Adrenal gland (tissue), 12 donors: ENCODE results near the gene RBM47. TPM values are rescaled to one million over a fixed set of nuclear protein-coding genes. Genes with fewer than 3 reads are reported as not detected.

Experiments
- DNase-seq, 7 donors: peaks; one replicate each; pipeline ENCODE4 v3.0.0-alpha.2; 2019 to 2020
- H3K27ac ChIP-seq, 5 donors: fragments of 200-600 bp; sonication (generic) in 4 of 5; 1 replicate in 3 of 5; 2 replicates in 2 of 5; pipeline versions ENCODE4 v1.5.1 to v1.8.0; 2016 to 2020; ENCODE audit warnings: mild to moderate bottlenecking in 1 of 5
- H3K27me3 ChIP-seq: fragments of 200-600 bp; 2 replicates; pipeline ENCODE4 v1.8.0; 2021
- H3K36me3 ChIP-seq, 2 donors: fragments of 200-600 bp; replicated peaks in 1 of 2; 1 replicate in 1 of 2; 2 replicates in 1 of 2; pipeline versions ENCODE4 v1.5.1 to v1.8.0; 2018 to 2022
- H3K4me1 ChIP-seq, 2 donors: fragments of 200-600 bp; replicated peaks in 1 of 2; 1 replicate in 1 of 2; 2 replicates in 1 of 2; pipeline versions ENCODE4 v1.5.1 to v1.8.0; 2018 to 2021
- H3K4me3 ChIP-seq, 4 donors: fragments of 200-600 bp; sonication (generic) in 3 of 4; one replicate each; pipeline ENCODE4 v1.5.1; 2016 to 2018
- H3K9me3 ChIP-seq, 3 donors: fragments of 200-600 bp; sonication (generic) in 1 of 3; replicated peaks in 1 of 3; 1 replicate in 2 of 3; 2 replicates in 1 of 3; pipeline versions ENCODE4 v1.5.1 to v1.8.0; 2016 to 2021
- POLR2A ChIP-seq, 2 donors: fragments of 450-650 bp; IDR thresholded peaks; one replicate each; pipeline ENCODE4 v1.6.1; 2017; ENCODE audit warnings: antibody characterized with exemption in 2 of 2, mild to moderate bottlenecking in 2 of 2, moderate library complexity in 1 of 2
- WGBS, 4 donors: extraction: QIAGEN DNeasy Blood & Tissue Kit in 2 of 4; methylation state at CpG; one replicate each; pipeline versions ENCODE4 v1.1.5 to v1.1.7; 2013 to 2017; 5-methylcytosine and 5-hydroxymethylcytosine counted together
- intact Hi-C, 2 donors: fragments of 100-400 bp; cut with DNase I; formaldehyde crosslinking; loops; one replicate each; pipeline versions ENCODE4 v1.14.1 to v1.15.0; 2022 to 2023
- polyA plus RNA-seq, 3 donors: library from polyadenylated mRNA; stranded (reverse); fragments of 200-250 nt in 2 of 3; fragments of 350-450 nt in 1 of 3; fragmentation: Illumina TruSeq in 1 of 3; extraction: RNeasy Lipid Tissue Mini Kit (QIAGEN cat#74804) in 1 of 3; gene quantifications; one replicate each; pipeline ENCODE4 v1.2.3, GENCODE V29; 2013 to 2014
- total RNA-seq, 9 donors: library from RNA; depleted of rRNA in 4 of 9; stranded (reverse); fragments of >200 nt in 4 of 9; fragments of 120-200 nt in 1 of 9; fragmentation: NEBNext Ultra II Directional in 1 of 9; extraction: Animal tissue kit (Norgen Biotek cat#: 25700) in 1 of 9; gene quantifications; one replicate each; pipeline versions ENCODE4 v1.1.0 to v1.2.4, GENCODE V29; 2013 to 2023
- TF ChIP-seq, protein P1 (sequence below), 6 experiments: fragments of 450-650 bp in 4 of 6; fragments of 200-600 bp in 2 of 6; sonication (generic) in 1 of 6; IDR thresholded peaks; 1 replicate in 5 of 6; 2 replicates in 1 of 6; pipeline versions ENCODE4 v1.5.1 to v1.8.0; 2016 to 2021; ENCODE audit warnings: antibody characterized with exemption in 6 of 6, mild to moderate bottlenecking in 2 of 6, moderate library complexity in 1 of 6
- donor health status: healthy with polysubstance abuse.
- donor health status: Bipolar disorder and iron deficiency.
- donor health status: DM: yes; HTN: yes; CAD: no.
- donor health status: DM: no; HTN: no; CAD: no.
- donor health status: DM: no; HTN: no; CAD: no.
- donor health status: DM: yes; HTN: yes; CAD: no.

The RBM47 gene
- total and polyA plus RNA-seq, 12 donors = 25.7 to 370 (median 155) TPM

DNA sequence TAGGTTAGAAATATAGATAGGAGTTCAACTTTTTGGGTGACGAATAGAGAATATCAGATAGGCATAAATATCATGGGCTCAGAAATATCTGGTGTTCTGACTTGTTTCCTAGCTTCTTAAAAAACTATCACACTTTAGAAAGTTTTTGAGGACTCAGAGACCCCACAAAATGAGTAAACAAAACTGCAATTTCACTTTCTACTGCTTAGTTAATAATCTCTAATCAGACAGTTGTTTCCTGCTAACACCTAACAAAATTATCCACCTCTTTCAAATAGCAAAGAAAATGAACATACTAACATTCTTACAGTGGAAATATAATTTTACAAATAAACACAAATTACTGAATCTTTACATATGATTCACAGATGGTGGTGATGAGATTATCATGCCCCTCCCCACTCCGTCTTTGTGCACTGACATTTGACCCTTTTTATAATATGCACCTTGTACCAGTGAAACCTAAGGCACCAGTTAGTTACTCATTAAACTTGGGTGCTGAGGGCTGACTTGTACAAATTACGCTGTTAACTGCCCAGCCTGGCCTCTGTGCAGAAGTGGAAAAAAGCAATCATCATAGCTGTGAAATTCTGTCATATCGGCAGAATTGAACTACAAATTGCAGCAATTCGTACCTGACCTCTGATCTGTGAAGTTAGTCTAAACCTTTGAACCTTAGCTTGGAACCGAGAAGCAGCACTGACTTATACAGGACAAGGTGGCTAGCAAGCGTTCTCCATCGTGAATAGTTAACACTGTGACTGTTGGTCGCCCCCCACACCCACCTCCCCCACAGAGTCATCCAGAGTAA, 155.9 kb downstream of the RBM47 start:
- WGBS, 4 donors = 65 to 75% (median 67%) methylated on average over 9 of the region's 9 CpGs
- peak in 1 of 7 donors; percentile 36 for DNase-seq
- Histone ChIP-seq H3K4me1 (peaks cover 0 to 36% of the 10 kb centered on the region in 2 donors), H3K36me3 (no peaks in the 10 kb centered on the region), H3K9me3 (no peaks in the 10 kb centered on the region), H3K4me3 (no peak overlapping the region), H3K27me3 (no peaks in the 10 kb centered on the region), H3K27ac (peak overlapping the region in 2 of 5 donors; percentile 4 to 42)
- TF ChIP-seq, protein P1, sequence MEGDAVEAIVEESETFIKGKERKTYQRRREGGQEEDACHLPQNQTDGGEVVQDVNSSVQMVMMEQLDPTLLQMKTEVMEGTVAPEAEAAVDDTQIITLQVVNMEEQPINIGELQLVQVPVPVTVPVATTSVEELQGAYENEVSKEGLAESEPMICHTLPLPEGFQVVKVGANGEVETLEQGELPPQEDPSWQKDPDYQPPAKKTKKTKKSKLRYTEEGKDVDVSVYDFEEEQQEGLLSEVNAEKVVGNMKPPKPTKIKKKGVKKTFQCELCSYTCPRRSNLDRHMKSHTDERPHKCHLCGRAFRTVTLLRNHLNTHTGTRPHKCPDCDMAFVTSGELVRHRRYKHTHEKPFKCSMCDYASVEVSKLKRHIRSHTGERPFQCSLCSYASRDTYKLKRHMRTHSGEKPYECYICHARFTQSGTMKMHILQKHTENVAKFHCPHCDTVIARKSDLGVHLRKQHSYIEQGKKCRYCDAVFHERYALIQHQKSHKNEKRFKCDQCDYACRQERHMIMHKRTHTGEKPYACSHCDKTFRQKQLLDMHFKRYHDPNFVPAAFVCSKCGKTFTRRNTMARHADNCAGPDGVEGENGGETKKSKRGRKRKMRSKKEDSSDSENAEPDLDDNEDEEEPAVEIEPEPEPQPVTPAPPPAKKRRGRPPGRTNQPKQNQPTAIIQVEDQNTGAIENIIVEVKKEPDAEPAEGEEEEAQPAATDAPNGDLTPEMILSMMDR (IDR thresholded peaks at IDR 0.05) = no peak
- no peak for TF ChIP-seq POLR2A (IDR thresholded peaks at IDR 0.05)
- intact Hi-C loops = no loop called here

DNA sequence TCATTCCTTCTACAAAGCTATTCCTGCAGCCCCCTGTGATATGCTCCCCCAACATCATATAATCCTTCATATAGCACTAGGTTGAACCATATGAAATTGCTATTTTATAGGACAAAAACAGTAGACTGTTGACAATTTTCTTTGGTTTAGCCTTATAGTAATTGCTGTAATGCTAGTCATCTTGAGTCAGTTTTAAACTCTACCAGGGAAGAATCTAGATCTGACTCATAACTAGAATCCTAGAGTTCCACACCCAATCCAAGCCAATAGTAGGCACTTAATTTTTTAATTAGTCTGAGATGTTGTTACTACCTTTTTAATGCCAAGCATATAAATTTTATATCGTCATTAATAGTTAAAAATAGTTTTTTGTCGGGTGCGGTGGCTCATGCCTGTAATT, 157.7 kb downstream of the RBM47 start:
- intact Hi-C loops = no loop called here
- H3K36me3 ChIP-seq = no peaks in the 10 kb centered on the region
- WGBS, 4 donors = 88 to 96% (median 93%) methylated on average over 3 of the region's 3 CpGs
- no peaks in the 10 kb centered on the region for H3K27me3 ChIP-seq
- H3K27ac ChIP-seq = no peak overlapping the region
- peaks cover 0 to 36% of the 10 kb centered on the region in 2 donors for H3K4me1 ChIP-seq
- no peak for TF ChIP-seq POLR2A (IDR thresholded peaks at IDR 0.05)
- TF ChIP-seq, protein P1 (IDR thresholded peaks at IDR 0.05) = no peak
- no peaks in the 10 kb centered on the region for H3K9me3 ChIP-seq
- no peak for DNase-seq
- H3K4me3 ChIP-seq = no peak overlapping the region

DNA sequence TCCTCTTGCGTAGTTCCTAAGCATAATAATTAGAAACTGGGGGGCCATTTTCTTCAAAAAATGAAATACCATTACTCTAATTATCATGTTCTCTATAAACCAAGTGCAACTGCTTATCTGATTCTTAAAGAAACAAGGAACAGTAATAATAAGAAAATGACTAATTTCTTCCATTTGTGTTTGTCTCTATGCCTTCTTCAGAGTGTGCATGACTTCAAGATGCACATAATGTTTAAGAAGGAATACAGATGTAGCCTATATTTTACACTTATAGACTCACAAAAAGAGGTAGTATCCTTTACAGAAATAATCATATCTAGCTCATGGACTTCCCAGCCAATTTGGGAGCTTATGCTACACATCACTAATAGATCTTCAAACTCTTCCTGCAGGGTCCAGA, 162.9 kb downstream of the RBM47 start:
- H3K9me3 ChIP-seq = no peaks in the 10 kb centered on the region
- DNase-seq = no peak
- no peak overlapping the region for H3K4me3 ChIP-seq
- WGBS, 4 donors = 85 to 100% (median 93%) methylated on average over 1 of the region's 1 CpG
- intact Hi-C loops = no loop called here
- TF ChIP-seq, protein P1 (IDR thresholded peaks at IDR 0.05) = no peak
- no peak for TF ChIP-seq POLR2A (IDR thresholded peaks at IDR 0.05)
- no peaks in the 10 kb centered on the region for H3K27me3 ChIP-seq
- H3K36me3 ChIP-seq = peaks cover 0 to 9% of the 10 kb centered on the region in 2 donors
- no peaks in the 10 kb centered on the region for H3K4me1 ChIP-seq
- H3K27ac ChIP-seq = no peak overlapping the region

DNA sequence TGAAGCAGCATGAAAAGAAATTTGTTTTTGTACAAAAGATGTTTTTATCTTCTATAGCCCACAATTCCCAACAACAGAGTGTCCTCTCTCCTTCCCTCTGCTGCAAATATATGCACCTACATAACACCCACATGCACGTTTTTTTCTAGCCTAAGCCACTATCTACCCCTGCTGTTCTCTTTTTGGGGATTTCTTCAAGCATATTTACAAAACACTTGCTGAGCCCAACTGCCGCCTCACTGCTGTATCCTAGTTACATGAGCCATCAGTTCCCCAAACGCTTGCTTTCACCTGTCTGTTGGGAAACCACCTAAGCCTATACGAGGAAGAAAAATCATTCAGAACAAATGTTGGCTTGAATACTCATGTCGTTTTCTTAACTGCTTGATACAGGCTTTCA, 167.3 kb downstream of the RBM47 start:
- peaks cover 0 to 12% of the 10 kb centered on the region in 2 donors for H3K4me1 ChIP-seq
- intact Hi-C loops = no loop called here

More for the DNA sequence above, 167.3 kb downstream of the RBM47 start:
- Histone ChIP-seq H3K27ac (no peak overlapping the region), H3K9me3 (no peaks in the 10 kb centered on the region), H3K4me3 (no peak overlapping the region), H3K27me3 (no peaks in the 10 kb centered on the region), H3K36me3 (peaks cover 0 to 9% of the 10 kb centered on the region in 2 donors)
- DNase-seq = no peak
- 54 to 69% (median 59%) methylated on average over 5 of the region's 5 CpGs for WGBS, 4 donors
- TF ChIP-seq, protein P1 (IDR thresholded peaks at IDR 0.05) = no peak
- no peak for TF ChIP-seq POLR2A (IDR thresholded peaks at IDR 0.05)
